Erythroblast (primary cell): ENCODE measurements around the gene RBM5.

Experiments
- GATA1 ChIP-seq: IDR thresholded peaks from 2 replicates; pipeline ENCODE4 v1.6.1; 2011; ENCODE audit warnings: low read depth, mild to moderate bottlenecking, control low read depth, low read length, moderate library complexity
- POLR2A ChIP-seq: IDR thresholded peaks from 2 replicates; pipeline ENCODE4 v1.6.1; 2011; ENCODE audit warnings: mild to moderate bottlenecking, low read length

- TF ChIP-seq POLR2A (no peak), GATA1 (no peak)
These were observed 65.7 kb downstream of the RBM5 start for GRCh38 chr3:50154476-50154839.
